Dedifferentiated amniotic fluid mesenchymal stem cell (primary cell): ENCODE data around the gene KIF12.

ENCODE experiments used
- DNase-seq: peaks from one replicate; pipeline ENCODE4 v3.0.0-alpha.2; 2016; ENCODE audit errors: extremely low spot score

KIF12 gene

GRCh38 chr9:114065304-114065703 lies 33.8 kb downstream of the KIF12 start:
- no peak for DNase-seq

GRCh38 chr9:114061830-114062474 lies 37.1 kb downstream of the KIF12 start:
- DNase-seq = no peak

- no peak for DNase-seq
Measured at GRCh38 chr9:114061292-114061691, 37.8 kb downstream of the KIF12 start.

- no peak for DNase-seq
Measured at GRCh38 chr9:114060711-114061110, 38.4 kb downstream of the KIF12 start.

GRCh38 chr9:114060070-114060469 lies 39.0 kb downstream of the KIF12 start:
- no peak for DNase-seq

- DNase-seq = no peak
Measured at GRCh38 chr9:114059047-114059803, 39.9 kb downstream of the KIF12 start.

GRCh38 chr9:114058688-114059046 lies 40.4 kb downstream of the KIF12 start:
- no peak for DNase-seq

- DNase-seq = no peak
Measured at GRCh38 chr9:114057161-114057885, 41.8 kb downstream of the KIF12 start.

- no peak for DNase-seq
Measured at GRCh38 chr9:114056527-114056926, 42.6 kb downstream of the KIF12 start.

- DNase-seq = no peak
Measured at GRCh38 chr9:114055894-114056293, 43.2 kb downstream of the KIF12 start.

GRCh38 chr9:114055061-114055460 lies 44.0 kb downstream of the KIF12 start:
- no peak for DNase-seq

GRCh38 chr9:114054191-114054690 lies 44.9 kb downstream of the KIF12 start:
- no peak for DNase-seq

GRCh38 chr9:114053246-114054005 lies 45.7 kb downstream of the KIF12 start:
- no peak for DNase-seq

- no peak for DNase-seq
Measured at GRCh38 chr9:114051706-114052105, 47.4 kb downstream of the KIF12 start.

- DNase-seq = no peak
Measured at GRCh38 chr9:114051281-114051680, 47.8 kb downstream of the KIF12 start.

- no peak for DNase-seq
Measured at GRCh38 chr9:114050646-114051045, 48.4 kb downstream of the KIF12 start.

GRCh38 chr9:114050226-114050568 lies 48.9 kb downstream of the KIF12 start:
- DNase-seq = no peak

GRCh38 chr9:114049441-114050225 lies 49.5 kb downstream of the KIF12 start:
- no peak for DNase-seq

GRCh38 chr9:114048533-114049415 lies 50.3 kb downstream of the KIF12 start:
- DNase-seq = no peak

GRCh38 chr9:114047717-114048116 lies 51.4 kb downstream of the KIF12 start:
- no peak for DNase-seq
